Activated CD4-positive, CD25-positive, alpha-beta regulatory T cell treated with anti-CD3 and anti-CD28 coated beads, Interleukin-2, amount 50 U/mL, for 72 hours (primary cell): ENCODE results near the gene TEX26.

Experiments used
- DNase-seq: peaks from one replicate; pipeline ENCODE4 v3.0.0; 2021

The TEX26 gene

GRCh38 chr13:31016342-31017325 lies 84.2 kb downstream of the TEX26 start:
- DNase-seq: no peak

GRCh38 chr13:31018511-31018910 lies 86.1 kb downstream of the TEX26 start:
- no peak for DNase-seq

- DNase-seq: no peak
These were observed 88.5 kb downstream of the TEX26 start for GRCh38 chr13:31020996-31021395.

- DNase-seq: no peak
These were observed 89.9 kb downstream of the TEX26 start for GRCh38 chr13:31022288-31022895.

GRCh38 chr13:31022928-31023530 lies 90.6 kb downstream of the TEX26 start:
- DNase-seq: no peak
